GM03348 (cell line): Measurements from ENCODE around the gene METTL24.
"Not testable (repeated sequence)": the region's sequence is repeated elsewhere in the genome, so short reads cannot be mapped to it uniquely, and the experiment has no call there.

Experiments
- DNase-seq: peaks from one replicate; pipeline ENCODE4 v3.0.0; 2012; ENCODE audit warnings: low spot score

METTL24 gene

GRCh38 chr6:110265273-110265672, 92.9 kb downstream of the METTL24 start:
- no peak for DNase-seq

GRCh38 chr6:110256366-110256765, 101.8 kb downstream of the METTL24 start:
- DNase-seq: no peak

DNA sequence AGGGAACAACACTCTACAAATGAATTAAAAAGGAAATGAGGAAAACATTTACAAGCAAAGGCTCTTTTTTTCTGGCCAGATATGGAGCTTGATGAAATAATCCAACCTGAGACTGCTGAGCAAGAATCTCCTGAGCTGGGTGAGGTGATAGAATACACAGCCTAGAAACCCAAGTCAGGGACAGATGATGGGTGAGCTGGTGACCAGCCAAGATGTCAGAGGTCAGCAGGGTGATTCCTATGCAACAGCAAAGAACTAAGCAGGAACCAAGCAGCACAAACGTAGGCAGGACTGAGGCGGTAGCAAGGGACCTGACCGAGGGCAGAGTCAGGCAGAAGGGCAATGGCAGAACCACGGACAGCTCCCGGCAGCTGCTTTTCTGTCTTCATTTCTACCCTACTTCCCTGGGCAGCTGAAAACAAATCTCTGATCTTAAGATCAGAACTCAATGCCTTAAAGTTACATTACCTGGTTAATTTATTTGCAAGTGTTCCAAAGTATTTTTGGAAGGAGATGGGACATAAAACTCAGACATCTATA, 102.9 kb downstream of the METTL24 start:
- peak; percentile 55 for DNase-seq

GRCh38 chr6:110250838-110251237, 107.3 kb downstream of the METTL24 start:
- no peak for DNase-seq

- no peak for DNase-seq
These were observed 108.1 kb downstream of the METTL24 start for GRCh38 chr6:110250058-110250457.

GRCh38 chr6:110246900-110247546, 111.1 kb downstream of the METTL24 start:
- DNase-seq: no peak

DNA sequence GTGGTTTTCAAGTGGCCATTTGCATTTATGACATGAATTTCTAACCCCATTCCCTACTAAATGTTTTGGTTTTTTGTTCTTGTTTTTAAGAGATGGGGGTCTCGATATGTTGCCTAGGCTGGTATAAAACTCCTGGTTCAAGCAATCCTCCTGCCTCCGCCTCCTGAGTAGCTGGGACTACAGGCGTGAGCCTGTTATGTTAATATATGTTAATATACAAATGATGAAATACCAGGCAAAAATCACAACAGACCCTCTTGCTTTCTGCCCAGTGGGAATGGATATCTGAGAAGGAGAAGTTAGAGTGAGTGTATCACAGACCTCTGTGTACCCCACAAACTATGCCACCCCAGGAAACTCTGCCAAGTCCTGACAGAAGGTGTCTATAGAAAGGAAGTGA, 111.8 kb downstream of the METTL24 start:
- no peak for DNase-seq

DNA sequence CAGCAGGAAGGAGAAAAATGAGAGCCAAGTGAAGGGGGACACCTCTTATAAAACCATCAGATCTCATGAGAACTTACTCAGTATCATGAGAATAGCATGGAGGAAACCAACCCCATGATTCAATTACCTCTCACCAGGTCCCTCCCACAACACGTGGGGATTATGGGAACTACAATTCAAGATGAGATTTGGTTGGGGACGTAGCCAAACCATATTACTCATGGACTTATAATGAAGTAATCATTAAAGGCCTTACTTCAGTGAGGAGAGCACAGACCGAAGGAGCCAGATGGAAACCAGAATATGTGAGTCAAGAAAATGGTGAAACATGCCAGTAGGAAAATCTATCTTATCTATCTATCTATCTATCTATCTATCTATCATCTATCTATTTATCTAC, 113.5 kb downstream of the METTL24 start:
- DNase-seq: not testable (repeated sequence)

GRCh38 chr6:110239526-110240274, 118.4 kb downstream of the METTL24 start:
- DNase-seq: no peak

- DNase-seq: not testable (repeated sequence)
These were observed 122.1 kb downstream of the METTL24 start for GRCh38 chr6:110236007-110236406.

- DNase-seq: peak; percentile 35
These were observed 124.3 kb downstream of the METTL24 start for GRCh38 chr6:110233770-110234374.

DNA sequence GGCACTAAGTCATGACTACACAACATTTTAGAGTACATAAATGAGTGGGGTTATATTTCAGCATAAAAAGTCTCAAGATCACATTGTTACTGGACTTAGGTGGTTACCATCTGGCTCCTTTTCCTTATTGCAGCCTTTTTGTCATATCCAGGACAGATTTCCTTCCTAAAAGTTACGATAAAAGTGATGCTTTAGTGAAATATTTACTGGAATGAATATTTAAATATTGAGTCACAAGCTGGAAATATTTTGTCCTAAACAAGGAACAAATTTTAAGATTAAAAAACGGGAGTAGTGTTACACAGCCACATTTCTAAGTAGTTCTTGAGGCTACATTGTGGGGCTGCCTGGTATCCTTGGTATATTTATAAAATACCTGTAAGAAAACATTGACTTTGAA, 125.7 kb downstream of the METTL24 start:
- peak; percentile 65 for DNase-seq

- DNase-seq: no peak
These were observed 131.9 kb downstream of the METTL24 start for GRCh38 chr6:110226261-110226660.

DNA sequence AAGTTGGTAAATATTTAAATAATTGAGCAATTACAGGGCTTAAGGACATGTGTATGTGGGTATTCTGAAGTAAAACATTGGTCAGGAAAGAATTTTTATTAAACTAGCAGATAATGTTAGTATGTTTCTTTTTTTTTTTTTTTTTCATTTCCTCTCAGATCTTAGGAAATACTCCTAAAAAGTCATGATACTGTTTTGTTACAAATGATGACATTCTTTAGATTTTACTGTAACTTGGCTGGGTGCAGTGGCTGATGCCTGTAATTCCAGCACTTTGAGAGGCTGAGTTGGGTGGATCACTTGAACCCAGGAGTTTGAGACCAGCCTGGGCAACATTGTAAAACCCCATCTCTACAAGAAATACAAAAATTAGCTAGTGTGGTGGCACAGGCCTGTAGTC, 136.4 kb downstream of the METTL24 start:
- peak; percentile 42 for DNase-seq

DNA sequence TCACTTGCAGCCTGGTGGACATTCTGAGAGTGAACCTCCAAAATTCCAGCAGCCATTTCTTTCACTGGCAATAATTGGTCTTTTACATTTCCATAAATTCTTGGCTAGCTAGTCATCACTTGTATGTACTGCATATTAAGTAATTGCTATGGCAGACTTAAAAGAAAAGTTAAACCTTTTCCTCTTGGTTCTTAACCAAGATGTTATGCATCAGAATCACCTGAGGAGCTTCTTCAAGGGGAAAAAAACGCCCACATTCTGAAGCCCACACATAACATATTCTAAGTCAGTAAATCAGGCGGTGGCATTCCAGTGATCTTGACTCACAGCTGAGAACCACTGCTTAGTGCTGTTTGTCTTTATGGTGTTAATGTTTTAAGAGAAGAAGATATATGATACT, 140.9 kb downstream of the METTL24 start:
- peak; percentile 22 for DNase-seq

GRCh38 chr6:110216140-110216539, 142.0 kb downstream of the METTL24 start:
- DNase-seq: no peak

DNA sequence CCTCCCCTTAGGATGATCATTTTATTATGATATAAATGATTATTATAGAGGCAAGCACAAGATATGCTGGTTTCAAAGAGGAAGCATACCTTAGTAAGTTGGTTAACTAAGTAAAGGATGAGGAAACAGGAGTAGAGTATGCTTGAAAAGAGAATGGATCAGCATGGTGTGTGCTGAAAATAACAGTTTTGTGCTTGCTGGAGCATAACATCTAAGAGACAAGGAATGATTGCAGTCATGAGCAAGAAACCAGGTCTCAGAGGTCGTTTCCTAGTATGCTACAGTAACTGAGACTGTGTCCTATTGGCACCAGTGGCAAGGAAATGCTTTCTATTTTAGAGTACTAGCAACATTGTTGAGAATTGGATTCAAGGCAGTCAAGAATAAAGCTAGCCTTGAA, 143.8 kb downstream of the METTL24 start:
- DNase-seq: no peak

DNA sequence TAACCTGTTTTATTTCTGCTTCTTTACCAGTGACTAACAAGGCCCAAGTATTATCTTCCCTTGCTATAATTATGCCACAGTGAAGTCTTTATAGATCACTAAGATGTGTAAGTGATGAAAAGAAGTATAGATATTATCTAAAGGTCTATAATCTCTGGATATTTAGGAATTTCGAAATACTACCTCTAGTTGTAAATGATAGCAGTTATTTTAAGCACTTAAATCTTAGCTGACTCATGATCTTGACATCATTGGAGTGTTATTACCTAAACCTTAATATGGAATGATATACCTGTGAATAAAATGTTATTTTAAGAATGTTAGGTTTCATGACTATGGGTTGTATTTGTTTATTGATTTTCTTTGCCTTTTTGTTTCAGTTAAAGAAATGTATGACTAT, 146.4 kb downstream of the METTL24 start:
- no peak for DNase-seq

DNA sequence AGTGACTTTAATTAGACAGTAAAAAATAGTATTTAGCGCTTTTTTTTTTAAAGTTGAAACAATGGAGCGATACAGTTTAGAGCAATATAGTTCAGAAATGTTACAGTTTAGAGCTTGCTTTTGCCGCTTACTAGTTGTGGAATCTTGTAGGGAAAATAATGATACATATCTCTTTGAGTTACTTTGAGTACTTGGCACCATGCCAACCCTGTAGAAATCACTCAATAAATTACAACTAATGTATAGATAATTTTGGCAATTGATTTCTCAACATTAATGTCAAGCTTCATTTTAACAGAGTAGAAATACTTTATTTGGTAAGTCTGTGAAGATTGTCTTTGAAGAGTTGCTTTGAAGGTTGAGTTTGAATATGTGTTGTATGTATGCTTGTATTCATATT, 150.5 kb downstream of the METTL24 start:
- no peak for DNase-seq

DNA sequence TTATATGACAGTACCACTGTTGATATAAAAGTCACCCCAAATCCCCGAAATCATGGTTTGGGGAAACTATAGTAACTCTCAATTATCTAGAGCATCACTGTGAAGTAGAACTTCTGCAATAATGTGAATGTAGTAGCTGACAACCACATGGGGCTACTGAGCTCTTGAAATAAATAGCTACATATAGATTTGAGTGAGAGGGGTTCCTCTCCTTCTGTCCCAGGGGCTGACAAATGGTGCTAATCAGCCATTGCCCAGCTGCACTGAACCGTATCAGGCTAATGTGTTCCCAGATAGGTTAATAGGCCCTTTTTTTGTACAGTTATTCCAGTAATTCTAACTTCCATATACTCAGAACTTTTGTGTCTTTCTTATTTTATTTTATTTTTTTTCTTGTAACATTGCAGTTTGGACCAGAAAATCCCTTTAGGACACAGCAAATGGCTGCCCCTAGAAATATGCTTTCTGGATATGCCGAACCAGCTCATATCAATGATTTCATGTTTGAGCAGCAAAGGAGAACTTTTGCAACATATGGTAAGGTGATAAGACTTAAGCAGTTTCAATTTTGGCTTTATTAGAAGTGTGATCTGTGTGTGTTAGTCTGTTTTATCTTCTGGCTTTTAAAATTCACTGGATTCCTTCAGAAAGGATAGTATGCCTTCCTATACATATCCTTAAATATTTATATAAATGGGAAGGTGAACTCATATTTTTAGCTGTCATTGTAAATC, 156.8 kb downstream of the METTL24 start:
- DNase-seq: no peak

GRCh38 chr6:110198561-110198960, 159.6 kb downstream of the METTL24 start:
- no peak for DNase-seq

GRCh38 chr6:110196874-110197273, 161.3 kb downstream of the METTL24 start:
- no peak for DNase-seq
